HUES48 (cell line): ENCODE measurements around the gene METAP1D.
"Not testable (repeated sequence)": the region's sequence is repeated elsewhere in the genome, so short reads cannot be mapped to it uniquely, and the experiment has no call there.

Experiments used
- H3K27ac ChIP-seq: one replicate; pipeline ENCODE4 v1.7.0; 2013; ENCODE audit warnings: low read depth, low read length, inconsistent platforms
- H3K27me3 ChIP-seq: 2 replicates; pipeline ENCODE4 v1.6.1; 2013; ENCODE audit warnings: mild to moderate bottlenecking, low read length; ENCODE audit not compliant: control insufficient read depth, insufficient read depth
- H3K36me3 ChIP-seq: 2 replicates; pipeline ENCODE4 v1.6.1; 2013; ENCODE audit warnings: low read length; ENCODE audit not compliant: control insufficient read depth, insufficient read depth
- H3K4me1 ChIP-seq: 2 replicates; pipeline ENCODE4 v1.6.1; 2013; ENCODE audit warnings: mild to moderate bottlenecking, low read length; ENCODE audit not compliant: control insufficient read depth, insufficient read depth
- H3K4me3 ChIP-seq: 2 replicates; pipeline ENCODE4 v1.5.1; 2013; ENCODE audit warnings: mild to moderate bottlenecking, low read depth, low read length
- H3K9ac ChIP-seq: 2 replicates; pipeline ENCODE4 v1.6.1; 2013; ENCODE audit warnings: mild to moderate bottlenecking, low read depth, low read length, moderate library complexity
- H3K9me3 ChIP-seq: 2 replicates; pipeline ENCODE4 v1.6.1; 2013; ENCODE audit warnings: low read length; ENCODE audit not compliant: control insufficient read depth, insufficient read depth

METAP1D gene

DNA sequence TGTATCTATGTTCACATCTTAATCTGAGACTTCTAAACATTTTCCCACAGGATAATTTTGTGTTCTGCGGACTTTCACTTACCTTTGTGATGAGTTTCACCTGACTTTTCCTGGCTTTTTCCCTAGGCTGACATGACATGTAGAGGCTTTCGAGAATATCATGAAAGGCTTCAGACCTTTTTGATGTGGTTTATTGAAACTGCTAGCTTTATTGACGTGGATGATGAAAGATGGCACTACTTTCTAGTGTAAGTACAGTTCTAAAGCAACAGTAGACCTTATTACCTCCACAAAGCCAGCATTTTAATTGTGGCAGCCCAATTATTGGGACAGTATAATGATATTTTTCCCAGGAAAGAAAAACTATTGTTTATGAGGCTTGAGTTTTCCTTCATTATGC, 34.1 kb upstream of the METAP1D start:
- H3K9me3 ChIP-seq: no peaks in the 10 kb centered on the region
- no peaks in the 10 kb centered on the region for H3K27me3 ChIP-seq
- no peak overlapping the region for H3K9ac ChIP-seq
- H3K36me3 ChIP-seq: peaks cover 42% of the 10 kb centered on the region
- no peaks in the 10 kb centered on the region for H3K4me1 ChIP-seq
- no peak overlapping the region for H3K4me3 ChIP-seq
- H3K27ac ChIP-seq: no peak overlapping the region

DNA sequence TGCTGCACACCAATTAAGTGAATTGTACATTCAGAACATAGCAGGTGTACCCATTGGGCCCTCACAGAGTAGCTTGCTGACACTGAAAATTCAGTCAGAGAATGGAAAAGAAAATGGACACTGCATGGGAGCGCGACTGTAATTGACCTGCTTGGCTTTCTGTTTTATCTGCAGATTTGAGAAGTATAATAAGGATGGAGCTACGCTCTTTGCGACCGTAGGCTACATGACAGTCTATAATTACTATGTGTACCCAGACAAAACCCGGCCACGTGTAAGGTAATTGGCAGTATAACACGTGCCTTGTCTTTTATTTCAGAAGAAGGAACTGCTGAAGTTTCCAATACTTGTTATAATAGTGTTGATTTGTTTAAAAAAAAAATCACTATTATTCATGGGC, 33.5 kb upstream of the METAP1D start:
- peaks cover 43% of the 10 kb centered on the region for H3K36me3 ChIP-seq
- H3K4me3 ChIP-seq: no peak overlapping the region
- no peaks in the 10 kb centered on the region for H3K9me3 ChIP-seq
- H3K27ac ChIP-seq: no peak overlapping the region
- no peak overlapping the region for H3K9ac ChIP-seq
- no peaks in the 10 kb centered on the region for H3K27me3 ChIP-seq
- no peaks in the 10 kb centered on the region for H3K4me1 ChIP-seq

DNA sequence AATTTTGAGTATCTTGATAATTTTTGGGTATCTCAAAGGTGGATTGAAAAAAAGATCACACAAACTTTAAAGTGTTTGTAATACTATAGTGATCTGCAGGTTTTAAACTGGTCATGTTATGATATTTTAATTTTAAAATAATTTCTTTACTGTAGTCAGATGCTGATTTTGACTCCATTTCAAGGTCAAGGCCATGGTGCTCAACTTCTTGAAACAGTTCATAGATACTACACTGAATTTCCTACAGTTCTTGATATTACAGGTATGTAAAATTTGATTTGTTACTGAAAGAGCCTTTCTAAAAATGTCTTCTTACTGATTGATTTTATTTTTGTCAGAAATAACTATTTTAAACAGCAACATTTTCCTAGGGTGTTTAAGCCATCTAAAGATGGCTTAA, 33.1 kb upstream of the METAP1D start:
- Histone ChIP-seq H3K4me3 (no peak overlapping the region), H3K27me3 (no peaks in the 10 kb centered on the region), H3K9me3 (no peaks in the 10 kb centered on the region), H3K4me1 (no peaks in the 10 kb centered on the region), H3K27ac (no peak overlapping the region), H3K9ac (no peak overlapping the region), H3K36me3 (peaks cover 45% of the 10 kb centered on the region)

DNA sequence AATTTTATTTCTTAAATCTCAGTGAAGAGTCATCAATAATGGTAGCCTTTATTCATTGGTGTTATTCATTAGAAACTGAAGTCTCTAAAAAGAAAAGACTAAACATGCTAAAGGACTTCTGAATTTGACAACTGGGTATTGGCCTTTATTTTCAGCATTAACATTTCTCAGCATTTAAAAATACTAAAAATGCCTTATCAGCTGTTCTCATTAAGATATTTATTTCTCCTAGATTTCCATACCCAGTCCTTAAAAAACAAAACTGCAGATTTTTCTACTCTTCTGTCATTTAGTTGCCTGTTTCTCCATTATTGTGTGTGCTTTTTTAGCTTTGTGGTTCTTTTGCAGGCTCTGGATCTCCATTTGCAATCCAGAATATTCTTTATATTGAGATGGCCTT, 31.2 kb upstream of the METAP1D start:
- Histone ChIP-seq H3K27me3 (no peaks in the 10 kb centered on the region), H3K36me3 (peaks cover 50% of the 10 kb centered on the region), H3K4me3 (no peak overlapping the region), H3K4me1 (no peaks in the 10 kb centered on the region), H3K9me3 (no peaks in the 10 kb centered on the region), H3K9ac (no peak overlapping the region), H3K27ac (no peak overlapping the region)

DNA sequence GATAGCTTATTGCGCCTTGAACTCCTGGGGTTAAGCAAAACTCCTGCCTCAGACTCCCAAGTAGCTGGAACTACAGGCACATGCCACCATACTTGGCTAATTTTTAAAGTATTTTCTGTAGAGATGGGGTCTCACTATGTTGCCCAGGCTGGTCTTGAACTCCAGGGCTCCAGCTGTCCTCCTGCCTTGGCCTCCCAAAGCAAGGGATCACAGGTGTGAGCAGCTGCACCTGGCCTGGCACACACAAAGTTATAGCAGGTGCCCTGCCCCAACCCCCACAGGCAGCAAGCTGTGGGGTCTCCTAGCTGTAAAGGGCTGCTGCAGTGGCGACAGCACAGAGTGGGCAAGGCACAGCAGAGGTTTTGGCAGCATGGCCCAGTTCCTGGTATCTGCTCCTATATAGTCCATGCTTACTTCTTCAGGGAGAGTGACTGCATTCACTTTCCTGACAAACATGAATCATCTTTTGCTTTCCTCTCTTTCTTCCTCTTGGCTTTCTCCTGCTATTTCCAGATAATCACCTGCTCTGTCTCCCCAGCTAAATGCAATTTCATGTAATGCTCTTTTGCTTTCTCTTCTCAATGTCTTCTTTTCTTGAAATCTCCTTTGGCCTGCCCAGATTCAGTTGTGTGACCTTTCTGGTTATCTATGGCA, 27.3 kb upstream of the METAP1D start:
- peaks cover 37% of the 10 kb centered on the region for H3K36me3 ChIP-seq
- H3K9ac ChIP-seq: no peak overlapping the region
- no peaks in the 10 kb centered on the region for H3K27me3 ChIP-seq
- no peaks in the 10 kb centered on the region for H3K4me1 ChIP-seq
- no peaks in the 10 kb centered on the region for H3K9me3 ChIP-seq
- no peak overlapping the region for H3K27ac ChIP-seq
- no peak overlapping the region for H3K4me3 ChIP-seq

DNA sequence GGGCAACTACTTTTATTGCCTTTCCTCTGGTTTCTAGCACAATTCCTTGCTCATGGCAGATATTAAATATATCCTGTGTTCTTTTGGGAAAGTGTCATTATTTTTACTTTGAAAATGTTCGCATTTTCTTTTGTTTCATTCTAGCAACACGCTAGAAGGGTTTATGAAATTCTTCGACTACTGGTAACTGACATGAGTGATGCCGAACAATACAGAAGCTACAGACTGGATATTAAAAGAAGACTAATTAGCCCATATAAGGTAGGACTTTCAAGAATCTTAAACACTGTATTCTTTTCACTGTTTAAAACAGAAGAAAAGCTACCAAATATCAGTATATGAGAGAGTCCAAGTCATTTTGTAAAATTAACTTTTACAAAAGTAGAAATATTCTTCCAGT, 20.6 kb upstream of the METAP1D start:
- no peaks in the 10 kb centered on the region for H3K27me3 ChIP-seq
- H3K9me3 ChIP-seq: no peaks in the 10 kb centered on the region
- no peak overlapping the region for H3K27ac ChIP-seq
- no peak overlapping the region for H3K9ac ChIP-seq
- H3K4me3 ChIP-seq: no peak overlapping the region
- H3K36me3 ChIP-seq: peaks cover 67% of the 10 kb centered on the region
- no peaks in the 10 kb centered on the region for H3K4me1 ChIP-seq

DNA sequence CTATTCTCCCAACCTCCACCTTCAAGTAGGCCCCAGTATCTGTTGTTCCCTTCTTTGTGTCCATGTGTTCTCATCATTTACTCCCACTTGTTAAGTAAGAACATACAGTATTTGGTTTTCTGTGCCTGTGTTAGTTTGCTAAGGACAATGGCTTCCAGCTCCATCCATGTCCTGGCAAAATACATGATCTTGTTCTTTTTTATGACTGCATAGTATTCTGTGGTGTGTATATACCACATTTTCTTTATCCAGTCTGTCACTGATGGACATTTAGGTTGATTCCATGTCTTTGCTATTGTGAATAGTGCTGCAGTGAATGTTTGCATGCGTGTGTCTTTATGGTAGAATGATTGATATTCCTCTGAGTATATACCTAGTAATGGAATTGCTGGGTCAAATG, 15.8 kb upstream of the METAP1D start:
- H3K9me3 ChIP-seq, H3K9ac ChIP-seq, H3K4me1 ChIP-seq, H3K27ac ChIP-seq, H3K4me3 ChIP-seq, H3K27me3 ChIP-seq: not testable (repeated sequence)
- H3K36me3 ChIP-seq: peaks cover 42% of the 10 kb centered on the region

DNA sequence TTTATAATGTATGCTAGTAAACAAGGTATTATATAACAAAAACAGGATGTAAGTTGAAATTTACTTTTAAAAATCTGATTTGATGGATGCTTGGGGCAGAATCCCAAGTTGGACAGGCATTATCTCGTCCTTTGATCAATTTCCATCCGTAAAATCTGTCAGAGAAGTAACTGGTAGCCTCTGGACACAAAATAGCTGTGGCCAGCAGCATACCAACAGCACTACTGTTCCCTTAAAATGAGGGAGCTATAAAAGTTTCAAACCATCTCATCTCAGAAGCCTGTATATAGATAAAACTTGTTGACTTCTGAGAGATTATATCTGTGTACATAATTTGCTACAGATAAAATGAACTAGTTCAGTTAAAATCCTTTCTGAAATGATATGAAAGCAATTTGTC, 14.7 kb upstream of the METAP1D start:
- no peaks in the 10 kb centered on the region for H3K9me3 ChIP-seq
- H3K27me3 ChIP-seq: no peaks in the 10 kb centered on the region
- H3K4me1 ChIP-seq: no peaks in the 10 kb centered on the region
- H3K36me3 ChIP-seq: peaks cover 32% of the 10 kb centered on the region
- H3K4me3 ChIP-seq: no peak overlapping the region
- H3K9ac ChIP-seq: no peak overlapping the region
- no peak overlapping the region for H3K27ac ChIP-seq

DNA sequence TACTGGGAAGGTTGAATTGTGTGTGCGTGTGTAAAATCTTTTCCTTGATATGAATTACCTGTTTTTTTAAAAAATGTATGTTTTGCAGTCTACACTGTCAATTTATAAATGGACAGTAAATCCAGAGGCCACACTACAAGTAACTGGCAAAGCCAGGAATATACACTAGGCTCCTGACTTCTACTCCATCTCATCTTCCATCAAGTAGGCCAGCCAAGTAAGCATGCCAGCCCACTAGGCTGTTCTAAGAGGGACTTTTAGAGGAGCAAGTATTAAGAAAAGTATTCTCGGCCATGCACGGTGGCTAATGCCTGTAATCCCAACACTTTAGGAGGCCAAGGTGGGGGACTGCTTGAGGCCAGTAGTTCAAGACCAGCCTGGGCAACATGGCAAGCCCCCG, 13.0 kb upstream of the METAP1D start:
- no peak overlapping the region for H3K4me3 ChIP-seq
- peaks cover 19% of the 10 kb centered on the region for H3K36me3 ChIP-seq
- H3K27ac ChIP-seq: no peak overlapping the region
- H3K9ac ChIP-seq: no peak overlapping the region
- no peaks in the 10 kb centered on the region for H3K9me3 ChIP-seq
- H3K27me3 ChIP-seq: no peaks in the 10 kb centered on the region
- H3K4me1 ChIP-seq: no peaks in the 10 kb centered on the region

DNA sequence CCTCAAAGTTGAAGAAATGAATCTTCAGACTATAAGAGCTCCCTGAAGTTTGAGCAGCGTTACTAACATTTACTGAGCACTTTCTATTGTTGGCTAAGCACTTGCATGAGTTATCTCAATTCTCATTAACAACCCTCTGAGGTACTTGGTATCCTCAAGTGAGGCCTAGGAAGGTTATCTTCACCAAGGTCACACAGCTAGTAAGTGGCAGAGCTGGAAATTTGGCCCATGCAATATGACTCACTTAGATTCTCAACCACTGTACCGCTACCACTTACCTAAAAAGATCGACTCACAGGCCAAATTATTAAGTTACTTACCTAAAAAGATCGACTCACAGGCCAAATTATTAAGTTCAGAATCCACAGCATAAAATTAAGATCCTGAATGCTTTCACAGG, 8.7 kb upstream of the METAP1D start:
- no peak overlapping the region for H3K9ac ChIP-seq
- no peaks in the 10 kb centered on the region for H3K4me1 ChIP-seq
- no peak overlapping the region for H3K4me3 ChIP-seq
- H3K9me3 ChIP-seq: no peaks in the 10 kb centered on the region
- no peaks in the 10 kb centered on the region for H3K27me3 ChIP-seq
- no peak overlapping the region for H3K27ac ChIP-seq
- H3K36me3 ChIP-seq: no peaks in the 10 kb centered on the region

DNA sequence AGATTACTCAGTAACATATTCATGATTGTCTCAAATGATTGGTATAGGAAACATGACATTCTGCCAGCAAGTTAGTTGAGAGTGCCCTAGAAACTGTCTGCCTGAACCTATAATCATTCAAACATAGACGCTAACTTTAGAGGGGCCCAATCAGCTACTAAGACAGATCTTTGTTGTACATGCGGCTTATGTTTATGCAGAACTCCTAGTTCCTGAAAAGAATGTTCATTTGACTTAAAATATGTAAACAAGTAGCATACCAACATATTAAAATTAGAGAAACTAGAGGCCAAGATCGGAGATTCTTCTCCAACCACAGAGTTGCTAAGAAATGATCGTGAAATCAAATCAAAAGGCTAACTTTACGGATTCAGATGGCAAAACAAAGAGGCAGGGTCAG, 4.2 kb upstream of the METAP1D start:
- Histone ChIP-seq H3K9me3 (no peaks in the 10 kb centered on the region), H3K27ac (no peak overlapping the region), H3K36me3 (no peaks in the 10 kb centered on the region), H3K4me3 (no peak overlapping the region), H3K27me3 (peaks cover 18% of the 10 kb centered on the region), H3K9ac (no peak overlapping the region), H3K4me1 (peaks cover 5% of the 10 kb centered on the region; the same call in 1 of the 2 replicates)

DNA sequence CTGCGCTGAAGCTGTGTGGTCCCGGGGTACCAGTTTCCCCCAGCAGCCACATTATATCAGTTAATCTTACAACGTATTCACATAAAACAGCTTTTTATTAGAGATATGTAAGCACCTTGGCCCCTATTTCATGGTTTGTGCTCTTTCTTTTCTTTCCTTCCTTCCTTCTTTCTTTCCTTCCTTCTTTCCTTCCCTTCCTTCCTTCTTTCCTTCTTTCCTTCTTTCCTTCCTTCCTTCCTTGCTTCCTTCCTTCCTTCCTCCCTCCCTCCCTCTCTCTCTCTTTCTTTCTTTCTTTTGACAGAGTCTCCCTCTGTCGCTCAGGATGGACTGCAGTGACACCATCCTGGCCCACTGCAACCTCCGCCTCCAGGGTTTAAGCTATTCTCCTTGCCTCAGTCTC, 3.7 kb upstream of the METAP1D start:
- peaks cover 18% of the 10 kb centered on the region for H3K27me3 ChIP-seq
- H3K4me3 ChIP-seq: no peak overlapping the region
- no peak overlapping the region for H3K27ac ChIP-seq
- H3K36me3 ChIP-seq: no peaks in the 10 kb centered on the region
- H3K9me3 ChIP-seq: no peaks in the 10 kb centered on the region
- H3K4me1 ChIP-seq: peaks cover 5% of the 10 kb centered on the region; the same call in 1 of the 2 replicates
- H3K9ac ChIP-seq: no peak overlapping the region
